IMR-90 (cell line): ENCODE data around the gene TTLL8. TPM values are rescaled to one million over a fixed set of nuclear protein-coding genes. Genes with fewer than 3 reads are reported as not detected.

Experiments used
- ATAC-seq: fragments of 200-7000 bp; cut with Tn5 transposase; 2 replicates; pipeline ENCODE4 v1.9.1; 2020; ENCODE audit warnings: low read depth, mild to moderate bottlenecking, moderate library complexity
- BruUV-seq: library from RNA; stranded (reverse); fragments of 400-500 nt; replicated peaks from 2 replicates; lab custom pipeline; 2021; lab: Mats Ljungman, UMichigan
- CTCF ChIA-PET: fragments of 300-600 bp; formaldehyde crosslinking; extraction: SDS; loops from one replicate; lab custom pipeline; 2021; ENCODE audit warnings: antibody characterized with exemption; lab: Yijun Ruan, JAX
- POLR2A ChIA-PET: fragments of 300-600 bp; sonication (Branson Sonifier 250); formaldehyde crosslinking; loops from one replicate; lab custom pipeline; 2022; ENCODE audit warnings: antibody characterized with exemption; ENCODE audit not compliant: unreplicated experiment; lab: Charles Lee
- DNase-seq: peaks from one replicate; pipeline ENCODE4 v3.0.0; 2013
- H2AFZ ChIP-seq: replicated peaks from 2 replicates; pipeline ENCODE3; 2013; ENCODE audit warnings: low read length, mild to moderate bottlenecking; ENCODE audit not compliant: poor library complexity
- H2AK5ac ChIP-seq: 2 replicates; pipeline ENCODE4 v1.6.1; 2013; ENCODE audit warnings: low read depth, low read length, inconsistent platforms
- H2AK9ac ChIP-seq: replicated peaks from 2 replicates; pipeline ENCODE3; 2013; ENCODE audit warnings: mild to moderate bottlenecking, low read depth, low read length, moderate library complexity; ENCODE audit not compliant: poor library complexity
- H2BK120ac ChIP-seq: 2 replicates; pipeline ENCODE4 v1.6.1; 2013; ENCODE audit warnings: low read depth, low read length, inconsistent platforms
- H2BK15ac ChIP-seq: 3 replicates; pipeline ENCODE4 v1.6.1; 2013; ENCODE audit warnings: low read depth, low read length, inconsistent platforms
- H2BK20ac ChIP-seq: 2 replicates; pipeline ENCODE4 v1.6.1; 2013; ENCODE audit warnings: low read depth, mild to moderate bottlenecking, inconsistent platforms, low read length, moderate library complexity
- H2BK5ac ChIP-seq: 2 replicates; pipeline ENCODE4 v1.6.1; 2013; ENCODE audit warnings: mild to moderate bottlenecking, low read depth, low read length, inconsistent platforms; ENCODE audit not compliant: poor library complexity, severe bottlenecking
- H3K14ac ChIP-seq: replicated peaks from 2 replicates; pipeline ENCODE4 v1.6.1; 2013; ENCODE audit warnings: low read depth, low read length, inconsistent platforms
- H3K18ac ChIP-seq: 2 replicates; pipeline ENCODE4 v1.6.1; 2013; ENCODE audit warnings: low read depth, low read length, control low read depth
- H3K23ac ChIP-seq: 2 replicates; pipeline ENCODE4 v1.6.1; 2013; ENCODE audit warnings: low read depth, low read length, inconsistent platforms
- H3K27ac ChIP-seq: 2 replicates; pipeline ENCODE4 v1.5.1; 2013; ENCODE audit warnings: mild to moderate bottlenecking, control low read depth, low read length; ENCODE audit not compliant: insufficient read depth
- H3K27me3 ChIP-seq: 2 replicates; pipeline ENCODE4 v1.6.1; 2013; ENCODE audit warnings: low read length; ENCODE audit not compliant: control insufficient read depth, insufficient read depth
- H3K36me3 ChIP-seq: 2 replicates; pipeline ENCODE4 v1.6.1; 2013; ENCODE audit warnings: low read length, mixed read lengths; ENCODE audit not compliant: control insufficient read depth, insufficient read depth
- H3K4ac ChIP-seq: 2 replicates; pipeline ENCODE4 v1.6.1; 2013; ENCODE audit warnings: low read depth, low read length, inconsistent platforms
- H3K4me1 ChIP-seq: 2 replicates; pipeline ENCODE4 v1.6.1; 2013; ENCODE audit warnings: low read length, mixed read lengths; ENCODE audit not compliant: control insufficient read depth, insufficient read depth
- H3K4me2 ChIP-seq: 2 replicates; pipeline ENCODE4 v1.6.1; 2013; ENCODE audit warnings: low read depth, mild to moderate bottlenecking, control low read depth, low read length, moderate library complexity
- H3K4me3 ChIP-seq: 2 replicates; pipeline ENCODE4 v1.5.1; 2013; ENCODE audit warnings: low read depth, mild to moderate bottlenecking, control low read depth, low read length, moderate library complexity; ENCODE audit not compliant: insufficient read depth
- H3K56ac ChIP-seq: 2 replicates; pipeline ENCODE4 v1.6.1; 2013; ENCODE audit warnings: low read length, inconsistent platforms; ENCODE audit not compliant: insufficient read depth; ENCODE audit errors: extremely low read depth
- H3K79me1 ChIP-seq, 2 experiments: 2 replicates each; pipeline ENCODE4 v1.6.1; 2013; ENCODE audit warnings: low read length in 2 of 2, inconsistent platforms in 1 of 2, low read depth in 1 of 2
- H3K9ac ChIP-seq: 2 replicates; pipeline ENCODE4 v1.6.1; 2013; ENCODE audit warnings: low read depth, low read length, control low read depth
- H3K9me1 ChIP-seq: 2 replicates; pipeline ENCODE4 v1.6.1; 2013; ENCODE audit warnings: low read length, inconsistent platforms; ENCODE audit not compliant: insufficient read depth
- H3K9me3 ChIP-seq: 2 replicates; pipeline ENCODE4 v1.6.1; 2013; ENCODE audit warnings: low read length; ENCODE audit not compliant: control insufficient read depth, insufficient read depth
- H4K20me1 ChIP-seq: 2 replicates; pipeline ENCODE4 v1.6.1; 2013; ENCODE audit warnings: low read length, inconsistent platforms; ENCODE audit not compliant: insufficient read depth
- H4K5ac ChIP-seq: 2 replicates; pipeline ENCODE4 v1.6.1; 2013; ENCODE audit warnings: mild to moderate bottlenecking, low read depth, low read length, control low read depth
- H4K8ac ChIP-seq, 2 experiments: 2 replicates each; pipeline ENCODE4 v1.6.1; 2013; ENCODE audit warnings: low read depth in 2 of 2, low read length in 2 of 2, control low read depth in 1 of 2, inconsistent platforms in 1 of 2
- H4K91ac ChIP-seq: 2 replicates; pipeline ENCODE4 v1.6.1; 2013; ENCODE audit warnings: low read depth, low read length, inconsistent platforms; ENCODE audit not compliant: insufficient read depth
- CEBPB ChIP-seq: IDR thresholded peaks from 2 replicates; pipeline ENCODE4 v1.6.1; 2012; ENCODE audit warnings: low read depth, low read length, improper control_type of control experiment
- FOS ChIP-seq: fragments of 150-350 bp; IDR thresholded peaks from 2 replicates; pipeline ENCODE4 v1.6.1; 2016; ENCODE audit warnings: low read depth, low read length
- MAFK ChIP-seq: IDR thresholded peaks from 2 replicates; pipeline ENCODE4 v1.6.1; 2012; ENCODE audit warnings: low read depth, low read length, improper control_type of control experiment
- MAZ ChIP-seq: IDR thresholded peaks from 2 replicates; pipeline ENCODE4 v1.6.1; 2012; ENCODE audit warnings: low read depth, mild to moderate bottlenecking, low read length, improper control_type of control experiment, moderate library complexity, borderline replicate concordance
- RCOR1 ChIP-seq: IDR thresholded peaks from 2 replicates; pipeline ENCODE4 v1.6.1; 2012; ENCODE audit warnings: mild to moderate bottlenecking, low read length, improper control_type of control experiment; ENCODE audit not compliant: insufficient replicate concordance
- RFX5 ChIP-seq: IDR thresholded peaks from 2 replicates; pipeline ENCODE4 v1.8.0; 2012; ENCODE audit warnings: low read depth, mild to moderate bottlenecking, low read length, moderate library complexity
- SMC3 ChIP-seq: fragments of 150-350 bp; IDR thresholded peaks from 2 replicates; pipeline ENCODE4 v1.6.1; 2016; ENCODE audit warnings: low read depth, mild to moderate bottlenecking, antibody characterized with exemption, low read length, moderate library complexity
- USF2 ChIP-seq: fragments of 150-350 bp; IDR thresholded peaks from 2 replicates; pipeline ENCODE4 v1.6.1; 2017; ENCODE audit warnings: mild to moderate bottlenecking, antibody characterized with exemption, low read length, low read depth
- WGBS, 2 experiments: methylation state at CpG; one replicate each; pipeline versions ENCODE4 v1.1.5 to v1.1.7; 2013; ENCODE audit warnings: missing lambda C conversion rate in 2 of 2; ENCODE audit not compliant: insufficient read length in 1 of 2; ENCODE audit errors: extremely low coverage in 2 of 2; 5-methylcytosine and 5-hydroxymethylcytosine counted together
- dilution Hi-C: fragments of 300-500 bp; cut with HindIII; formaldehyde crosslinking; loops from one replicate; pipeline ENCODE4 v1.14.3; 2018; ENCODE audit warnings: low sequenced_read_pairs; ENCODE audit not compliant: unreplicated experiment
- in situ Hi-C: fragments of 300-500 bp; cut with MboI; formaldehyde crosslinking; loops from 3 replicates; pipeline ENCODE4 v1.14.3; 2019; ENCODE audit warnings: low sequenced_read_pairs, inconsistent platforms, mixed read lengths
- intact Hi-C: fragments of 100-400 bp; cut with micrococcal nuclease; formaldehyde crosslinking; loops from 2 replicates; pipeline ENCODE4 v1.10.0; 2022
- polyA plus RNA-seq, 3 experiments: library from polyadenylated mRNA; depleted of rRNA; stranded (reverse); fragments of >200 nt; gene quantifications; 2 replicates each; pipeline ENCODE4 v1.2.3, GENCODE V29; 2012; ENCODE audit warnings: low replicate concordance in 1 of 3
- total RNA-seq: library from RNA; depleted of rRNA; stranded (reverse); fragments of >200 nt; gene quantifications from 2 replicates; pipeline ENCODE4 v1.2.3, GENCODE V29; 2012
- TF ChIP-seq, protein P1 (sequence below): fragments of 150-350 bp; IDR thresholded peaks from 2 replicates; pipeline ENCODE4 v1.6.1; 2016; ENCODE audit warnings: low read depth, mild to moderate bottlenecking, low read length, moderate library complexity, borderline replicate concordance
- TF ChIP-seq, protein P2 (sequence below): conservative IDR thresholded peaks from 2 replicates; pipeline ENCODE4 v1.5.1; 2012; ENCODE audit warnings: mild to moderate bottlenecking, low read depth, low read length, improper control_type of control experiment

TTLL8 gene
- total and polyA plus RNA-seq, 2 of the 4 experiments (the other 2 are of a cell fraction), result not detected

DNA sequence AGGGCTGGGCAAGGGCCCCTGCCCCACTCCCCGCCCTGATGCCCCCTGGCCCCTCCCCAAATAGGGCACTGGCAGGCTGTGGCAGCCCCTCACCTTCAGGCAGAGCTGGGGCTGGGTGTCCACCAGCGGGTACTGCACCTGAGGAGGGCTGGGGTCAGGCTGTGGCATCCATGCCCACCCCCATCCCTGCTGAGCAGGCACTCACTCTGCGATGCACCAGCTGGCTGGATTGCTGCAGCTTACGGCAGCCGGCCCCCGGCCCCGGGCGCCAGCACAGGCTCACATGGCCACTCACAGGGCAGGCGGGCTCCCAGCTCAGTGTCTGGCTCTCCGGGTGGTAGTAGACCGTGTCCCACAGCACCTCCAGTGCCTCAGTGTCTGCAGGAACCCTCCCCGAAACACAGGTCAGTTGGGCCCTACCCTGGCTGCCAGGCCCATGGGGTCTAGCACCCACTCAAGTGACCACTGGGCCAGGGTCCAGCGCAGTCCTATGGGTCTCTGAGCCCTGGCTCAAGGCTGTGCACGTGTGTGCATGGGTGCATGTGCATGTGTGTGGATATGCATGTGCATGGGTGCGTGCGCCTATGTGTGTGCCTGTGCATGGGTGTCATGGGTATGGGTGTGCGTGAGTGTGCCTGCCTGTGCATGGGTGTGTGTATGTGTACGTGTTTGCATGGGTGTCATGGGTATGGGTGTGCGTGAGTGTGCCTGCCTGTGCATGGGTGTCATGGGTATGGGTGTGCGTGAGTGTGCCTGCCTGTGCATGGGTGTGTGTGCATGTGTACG lies 60.0 kb downstream of the TTLL8 start (continued):
- TF ChIP-seq, protein P1, sequence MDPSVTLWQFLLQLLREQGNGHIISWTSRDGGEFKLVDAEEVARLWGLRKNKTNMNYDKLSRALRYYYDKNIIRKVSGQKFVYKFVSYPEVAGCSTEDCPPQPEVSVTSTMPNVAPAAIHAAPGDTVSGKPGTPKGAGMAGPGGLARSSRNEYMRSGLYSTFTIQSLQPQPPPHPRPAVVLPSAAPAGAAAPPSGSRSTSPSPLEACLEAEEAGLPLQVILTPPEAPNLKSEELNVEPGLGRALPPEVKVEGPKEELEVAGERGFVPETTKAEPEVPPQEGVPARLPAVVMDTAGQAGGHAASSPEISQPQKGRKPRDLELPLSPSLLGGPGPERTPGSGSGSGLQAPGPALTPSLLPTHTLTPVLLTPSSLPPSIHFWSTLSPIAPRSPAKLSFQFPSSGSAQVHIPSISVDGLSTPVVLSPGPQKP, result no peak

DNA sequence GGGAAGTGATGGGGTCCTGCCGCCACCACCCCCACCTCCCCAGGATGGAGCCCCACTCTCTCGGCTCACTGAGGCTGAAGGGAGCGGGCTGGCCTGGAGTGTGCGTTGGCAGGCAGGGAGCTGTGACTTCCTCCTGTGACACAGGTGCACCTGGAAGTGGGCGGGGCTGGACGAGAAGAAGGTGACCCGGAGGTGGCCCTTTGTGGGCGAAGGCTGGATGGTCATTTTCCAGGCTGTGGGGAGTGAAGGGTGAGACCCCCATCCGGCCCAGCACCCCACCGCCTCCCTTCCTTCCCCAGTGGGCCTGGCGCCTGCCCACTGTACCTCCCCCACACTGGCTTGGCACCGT lies 60.9 kb downstream of the TTLL8 start:
- no peak overlapping the region for H3K14ac ChIP-seq
- no peak overlapping the region for H2BK15ac ChIP-seq
- no peak overlapping the region for H3K4me2 ChIP-seq
- H4K91ac ChIP-seq, result no peak overlapping the region
- peaks cover 2% of the 10 kb centered on the region; the same call in 1 of the 2 replicates for H3K4me1 ChIP-seq
- H2AK9ac ChIP-seq, result no peak overlapping the region
- no peak for DNase-seq
- no peak for ATAC-seq
- no peak overlapping the region for H3K9ac ChIP-seq
- H3K9me3 ChIP-seq, result no peaks in the 10 kb centered on the region; the same call in 1 of the 2 replicates
- no peak overlapping the region for H2BK5ac ChIP-seq
- WGBS, 2 experiments, result no CpG with 5 or more reads among the region's 12 CpGs
- no peaks in the 10 kb centered on the region for H3K79me1 ChIP-seq
- ChIA-PET CTCF (no interaction called here), POLR2A (no interaction called here)
- H3K9me1 ChIP-seq, result peaks cover 4% of the 10 kb centered on the region; the same call in 1 of the 2 replicates
- no peak overlapping the region for H2BK120ac ChIP-seq
- in situ Hi-C loops (no loop called here), intact Hi-C loops (no loop called here), dilution Hi-C loops (no loop called here)
- no peak overlapping the region for H4K5ac ChIP-seq
- no peaks in the 10 kb centered on the region for H4K20me1 ChIP-seq
- no peak overlapping the region for H3K4me3 ChIP-seq
- no peak overlapping the region for H2BK20ac ChIP-seq
- H3K36me3 ChIP-seq, result no peaks in the 10 kb centered on the region
- no peak overlapping the region for H3K4ac ChIP-seq
- no peak overlapping the region for H3K18ac ChIP-seq
- H3K23ac ChIP-seq, result no peak overlapping the region
- peaks cover 14% of the 10 kb centered on the region; the same call in 1 of the 2 replicates for H3K27me3 ChIP-seq
- H2AK5ac ChIP-seq, result no peak overlapping the region
- H4K8ac ChIP-seq, result no peak overlapping the region
- no peak overlapping the region for H3K56ac ChIP-seq
- no TSS peak for BruUV-seq
- H3K27ac ChIP-seq, result no peak overlapping the region
- peak overlapping the region; percentile 14 for H2AFZ ChIP-seq
- TF ChIP-seq CEBPB, result no peak
- no peak for TF ChIP-seq USF2
- TF ChIP-seq FOS, result no peak
- no peak for TF ChIP-seq MAZ
- no peak for TF ChIP-seq MAFK
- no peak for TF ChIP-seq SMC3
- no peak for TF ChIP-seq RCOR1
- no peak for TF ChIP-seq RFX5
- TF ChIP-seq, protein P2, sequence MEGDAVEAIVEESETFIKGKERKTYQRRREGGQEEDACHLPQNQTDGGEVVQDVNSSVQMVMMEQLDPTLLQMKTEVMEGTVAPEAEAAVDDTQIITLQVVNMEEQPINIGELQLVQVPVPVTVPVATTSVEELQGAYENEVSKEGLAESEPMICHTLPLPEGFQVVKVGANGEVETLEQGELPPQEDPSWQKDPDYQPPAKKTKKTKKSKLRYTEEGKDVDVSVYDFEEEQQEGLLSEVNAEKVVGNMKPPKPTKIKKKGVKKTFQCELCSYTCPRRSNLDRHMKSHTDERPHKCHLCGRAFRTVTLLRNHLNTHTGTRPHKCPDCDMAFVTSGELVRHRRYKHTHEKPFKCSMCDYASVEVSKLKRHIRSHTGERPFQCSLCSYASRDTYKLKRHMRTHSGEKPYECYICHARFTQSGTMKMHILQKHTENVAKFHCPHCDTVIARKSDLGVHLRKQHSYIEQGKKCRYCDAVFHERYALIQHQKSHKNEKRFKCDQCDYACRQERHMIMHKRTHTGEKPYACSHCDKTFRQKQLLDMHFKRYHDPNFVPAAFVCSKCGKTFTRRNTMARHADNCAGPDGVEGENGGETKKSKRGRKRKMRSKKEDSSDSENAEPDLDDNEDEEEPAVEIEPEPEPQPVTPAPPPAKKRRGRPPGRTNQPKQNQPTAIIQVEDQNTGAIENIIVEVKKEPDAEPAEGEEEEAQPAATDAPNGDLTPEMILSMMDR, result no peak
- TF ChIP-seq, protein P1, result no peak
